ENCODE measurements around the gene SMIM13.

DNA sequence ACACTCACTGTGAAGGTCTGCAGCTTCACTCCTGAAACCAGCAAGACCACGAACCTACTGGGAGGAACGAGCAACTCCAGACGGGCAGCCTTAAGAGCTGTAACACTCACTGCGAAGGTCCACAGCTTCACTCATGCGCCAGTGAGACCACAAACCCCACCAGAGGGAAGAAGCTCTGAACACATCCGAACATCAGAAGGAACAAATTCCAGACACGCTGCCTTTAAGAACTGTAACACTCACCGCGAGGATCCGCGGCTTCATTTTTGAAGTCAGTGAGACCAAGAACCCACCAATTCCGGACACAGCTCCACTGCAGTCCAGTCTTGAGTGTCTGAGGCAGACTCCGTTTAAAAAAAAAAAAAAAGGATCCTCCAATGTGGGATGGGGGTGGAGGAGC is 78.3 kb downstream of the SMIM13 start:
- TF ChIP-seq, protein P1, sequence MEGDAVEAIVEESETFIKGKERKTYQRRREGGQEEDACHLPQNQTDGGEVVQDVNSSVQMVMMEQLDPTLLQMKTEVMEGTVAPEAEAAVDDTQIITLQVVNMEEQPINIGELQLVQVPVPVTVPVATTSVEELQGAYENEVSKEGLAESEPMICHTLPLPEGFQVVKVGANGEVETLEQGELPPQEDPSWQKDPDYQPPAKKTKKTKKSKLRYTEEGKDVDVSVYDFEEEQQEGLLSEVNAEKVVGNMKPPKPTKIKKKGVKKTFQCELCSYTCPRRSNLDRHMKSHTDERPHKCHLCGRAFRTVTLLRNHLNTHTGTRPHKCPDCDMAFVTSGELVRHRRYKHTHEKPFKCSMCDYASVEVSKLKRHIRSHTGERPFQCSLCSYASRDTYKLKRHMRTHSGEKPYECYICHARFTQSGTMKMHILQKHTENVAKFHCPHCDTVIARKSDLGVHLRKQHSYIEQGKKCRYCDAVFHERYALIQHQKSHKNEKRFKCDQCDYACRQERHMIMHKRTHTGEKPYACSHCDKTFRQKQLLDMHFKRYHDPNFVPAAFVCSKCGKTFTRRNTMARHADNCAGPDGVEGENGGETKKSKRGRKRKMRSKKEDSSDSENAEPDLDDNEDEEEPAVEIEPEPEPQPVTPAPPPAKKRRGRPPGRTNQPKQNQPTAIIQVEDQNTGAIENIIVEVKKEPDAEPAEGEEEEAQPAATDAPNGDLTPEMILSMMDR (conservative IDR thresholded peaks at IDR 0.05; ENCODE audit: low read depth, low read length): no peak
- TF ChIP-seq POLR2A (IDR thresholded peaks at IDR 0.05; ENCODE audit: low read depth, low read length): no peak
